Neural progenitor cell (in vitro differentiated cells): Measurements from ENCODE around the gene ERAP2.

ENCODE experiments used
- CTCF ChIP-seq: fragments of 200-600 bp; sonication (generic); IDR thresholded peaks from 2 replicates; pipeline ENCODE4 v1.5.1; 2017; ENCODE audit warnings: antibody characterized with exemption, mild to moderate bottlenecking
- EZH2 ChIP-seq: fragments of 200-600 bp; sonication (generic); IDR thresholded peaks from 2 replicates; pipeline ENCODE4 v1.6.1; 2017; ENCODE audit warnings: antibody characterized with exemption, mild to moderate bottlenecking, moderate library complexity

DNA sequence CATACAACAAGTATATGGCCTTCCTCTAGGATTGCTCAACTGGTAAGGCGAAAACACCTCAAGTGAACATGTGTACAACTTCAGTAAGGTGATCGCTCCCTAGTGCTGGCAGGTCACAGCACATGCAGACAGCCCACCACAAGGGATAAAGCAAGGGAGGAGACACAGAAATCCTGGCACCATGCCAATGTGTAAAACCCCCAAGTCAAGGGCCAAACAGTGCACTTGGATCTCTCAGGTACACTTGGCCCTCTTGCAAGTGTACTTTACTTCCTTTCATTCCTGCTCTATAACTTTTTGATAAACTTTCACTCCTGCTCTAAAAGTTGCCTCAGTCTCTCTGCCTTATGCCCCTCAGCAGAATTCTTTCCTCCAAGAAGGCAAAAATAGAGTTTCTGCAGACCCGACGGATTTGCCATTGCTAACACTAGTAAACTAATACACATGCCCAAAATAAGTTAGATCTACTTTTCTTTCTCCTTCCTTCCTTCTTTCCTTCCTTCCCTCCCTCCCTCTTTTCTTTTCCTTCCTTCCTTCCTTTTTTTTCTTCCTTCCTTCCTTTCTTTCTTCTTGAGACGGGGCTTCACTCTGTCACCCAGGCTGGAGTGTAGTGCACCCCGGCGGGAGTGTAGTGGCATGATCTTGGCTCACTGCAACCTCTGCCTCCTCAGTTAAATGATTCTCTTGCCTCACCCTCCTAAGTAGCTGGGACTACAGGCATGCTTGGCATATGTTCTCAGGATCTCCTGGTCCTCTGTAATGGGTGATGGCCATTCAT is 52.8 kb downstream of the ERAP2 start:
- TF ChIP-seq CTCF: no peak
- no peak for TF ChIP-seq EZH2
